ENCODE results near the gene RABGEF1. TPM values are rescaled to one million over a fixed set of nuclear protein-coding genes. Genes with fewer than 3 reads are reported as not detected.

RABGEF1 gene
- total and polyA plus RNA-seq, 2 experiments from 2014 or later = 68.2 to 71.5 TPM

DNA sequence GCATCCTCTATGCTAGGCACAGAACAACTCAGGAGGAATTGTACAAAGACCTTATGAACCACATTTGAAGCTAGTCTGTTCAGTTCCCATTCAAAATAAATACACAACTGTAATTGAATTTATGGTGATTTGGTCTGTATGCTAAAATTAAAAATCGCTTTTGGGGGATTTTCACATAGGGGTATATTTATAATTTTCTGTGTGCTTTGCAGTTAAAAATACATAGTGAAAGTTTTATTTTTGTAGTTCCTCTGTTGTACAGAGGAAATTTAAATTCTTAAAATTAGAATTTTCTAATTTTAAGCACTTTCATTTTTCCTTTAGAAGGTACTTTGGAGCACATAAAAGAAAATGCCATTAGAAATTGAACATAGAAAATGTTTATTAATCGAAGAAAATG lies 6.9 kb downstream of the RABGEF1 start:
- Histone ChIP-seq H3K4me3 (peak overlapping the region; percentile 39), H3K9ac (peak overlapping the region; percentile 11; the same call in 1 of the 2 replicates), H3K9me3 (ENCODE audit: low read depth) (no peaks in the 10 kb centered on the region), H3K27me3 (replicated peaks; ENCODE audit: insufficient read depth) (no peaks in the 10 kb centered on the region), H3K27ac (peak overlapping the region; percentile 61), H2AFZ (no peak overlapping the region), H3K9me2 (ENCODE audit: insufficient read depth) (no peaks in the 10 kb centered on the region), H3K79me2 (ENCODE audit: insufficient read depth) (peaks cover 100% of the 10 kb centered on the region), H3K4me1 (ENCODE audit: insufficient read depth) (peaks cover 48% of the 10 kb centered on the region), H3K4me2 (ENCODE audit: unreplicated experiment) (peak overlapping the region; percentile 65), H3K36me3 (ENCODE audit: low read depth) (no peaks in the 10 kb centered on the region), H3F3A (ENCODE audit: insufficient read depth) (peaks cover 49% of the 10 kb centered on the region), H4K20me1 (ENCODE audit: insufficient read depth) (peaks cover 36% of the 10 kb centered on the region; the same call in 1 of the 2 replicates)
- no peak for DNase-seq
- 96 to 98% methylated on average over 2 of the region's 2 CpGs for WGBS, 2 experiments (ENCODE audit: low coverage in 1 of 2, low lambda C conversion rate in 2 of 2, missing lambda C conversion rate in 2 of 2)
- in situ Hi-C loops (cut with MboI) = no loop called here
- TF ChIP-seq EZH2 (IDR thresholded peaks at IDR 0.05; ENCODE audit: insufficient read depth, poor library complexity, severe bottlenecking) (no peak), EZH2phosphoT487 (IDR thresholded peaks at IDR 0.05; ENCODE audit: insufficient read depth, low read depth) (no peak)

DNA sequence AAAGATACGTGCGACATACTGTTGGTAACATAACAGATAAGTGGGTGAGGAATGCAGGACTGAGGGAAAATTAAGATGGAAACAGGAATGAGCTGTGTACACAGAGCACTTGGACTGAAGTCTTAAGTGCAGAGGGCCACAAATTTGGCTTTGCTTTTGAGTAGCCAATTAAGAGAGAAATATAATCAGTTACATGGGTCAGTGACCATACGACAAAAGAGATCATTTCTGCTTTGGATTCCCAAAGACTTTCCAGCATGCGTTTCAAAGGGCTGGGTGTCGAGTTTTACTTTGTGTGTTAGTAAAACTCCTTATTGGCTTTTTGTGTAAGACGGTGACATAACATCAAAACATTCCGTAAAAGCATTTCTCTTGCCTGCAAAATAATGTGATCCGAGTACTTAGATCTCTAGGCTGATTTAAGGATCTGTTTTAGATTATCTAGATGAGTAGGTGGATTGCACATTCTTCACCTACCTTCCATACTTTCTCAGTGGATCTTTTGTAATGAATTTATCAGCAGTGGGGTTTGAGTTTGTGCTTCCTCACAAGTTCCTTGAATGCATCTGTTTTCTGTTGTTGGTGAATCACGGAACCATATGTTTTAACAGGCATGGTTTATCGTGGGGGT lies 7.5 kb downstream of the RABGEF1 start:
- 26 to 31% methylated on average over 10 of the region's 10 CpGs for WGBS, 2 experiments (ENCODE audit: low coverage in 1 of 2, low lambda C conversion rate in 2 of 2, missing lambda C conversion rate in 2 of 2)
- in situ Hi-C loops (cut with MboI) = no loop called here
- H3K4me1 ChIP-seq (ENCODE audit: insufficient read depth) = peaks cover 43% of the 10 kb centered on the region

DNA sequence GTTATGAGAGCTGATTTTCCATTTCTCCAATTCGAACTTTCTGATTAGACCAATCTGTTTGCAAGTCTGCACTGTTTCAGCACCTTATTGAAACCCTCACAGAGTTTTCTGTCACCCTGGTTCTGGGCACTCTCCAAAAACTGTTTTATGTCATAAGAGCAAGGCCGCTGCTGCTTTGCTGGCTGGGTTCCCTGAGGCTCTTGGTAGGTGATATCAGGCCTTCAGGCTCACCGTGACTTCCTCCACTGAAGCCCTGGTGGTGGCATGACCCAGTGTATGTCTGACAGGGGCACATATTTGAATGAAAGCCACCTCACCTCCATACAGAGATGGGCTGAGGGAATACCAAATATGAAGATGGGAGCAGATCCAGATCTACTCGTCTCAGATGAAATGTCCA lies 8.3 kb downstream of the RABGEF1 start:
- H3K9ac ChIP-seq = peak overlapping the region; percentile 11; the same call in 1 of the 2 replicates
- peaks cover 36% of the 10 kb centered on the region for H3K4me1 ChIP-seq (ENCODE audit: insufficient read depth)
- WGBS, 2 experiments (ENCODE audit: low coverage in 1 of 2, low lambda C conversion rate in 2 of 2, missing lambda C conversion rate in 2 of 2) = 40 to 43% methylated on average over 4 of the region's 4 CpGs
- peaks cover 36% of the 10 kb centered on the region; the same call in 1 of the 2 replicates for H4K20me1 ChIP-seq (ENCODE audit: insufficient read depth)
- peak overlapping the region; percentile 65 for H3K4me2 ChIP-seq (ENCODE audit: unreplicated experiment)
- in situ Hi-C loops (cut with MboI) = no loop called here
- peak overlapping the region; percentile 61 for H3K27ac ChIP-seq
- H2AFZ ChIP-seq = no peak overlapping the region
- no peak for TF ChIP-seq EZH2 (IDR thresholded peaks at IDR 0.05; ENCODE audit: insufficient read depth, poor library complexity, severe bottlenecking)
- DNase-seq = peak; percentile 58
- H3F3A ChIP-seq (ENCODE audit: insufficient read depth) = peaks cover 36% of the 10 kb centered on the region
- H3K36me3 ChIP-seq (ENCODE audit: low read depth) = no peaks in the 10 kb centered on the region
- H3K27me3 ChIP-seq (replicated peaks; ENCODE audit: insufficient read depth) = no peaks in the 10 kb centered on the region
- H3K79me2 ChIP-seq (ENCODE audit: insufficient read depth) = peaks cover 100% of the 10 kb centered on the region
- peak overlapping the region; percentile 39; the same call in 1 of the 2 replicates for H3K4me3 ChIP-seq
- no peaks in the 10 kb centered on the region for H3K9me3 ChIP-seq (ENCODE audit: low read depth)
- H3K9me2 ChIP-seq (ENCODE audit: insufficient read depth) = no peaks in the 10 kb centered on the region

More for the DNA sequence above, 7.5 kb downstream of the RABGEF1 start:
- Histone ChIP-seq H3K27me3 (replicated peaks; ENCODE audit: insufficient read depth) (no peaks in the 10 kb centered on the region), H3K9me2 (ENCODE audit: insufficient read depth) (no peaks in the 10 kb centered on the region), H3K9me3 (ENCODE audit: low read depth) (no peaks in the 10 kb centered on the region), H3K27ac (peak overlapping the region; percentile 61), H3K79me2 (ENCODE audit: insufficient read depth) (peaks cover 100% of the 10 kb centered on the region), H2AFZ (no peak overlapping the region), H3F3A (ENCODE audit: insufficient read depth) (peaks cover 43% of the 10 kb centered on the region), H3K4me2 (ENCODE audit: unreplicated experiment) (peak overlapping the region; percentile 65), H3K4me3 (peak overlapping the region; percentile 39), H3K36me3 (ENCODE audit: low read depth) (no peaks in the 10 kb centered on the region), H3K9ac (peak overlapping the region; percentile 11; the same call in 1 of the 2 replicates), H4K20me1 (ENCODE audit: insufficient read depth) (peaks cover 36% of the 10 kb centered on the region; the same call in 1 of the 2 replicates)
- TF ChIP-seq EZH2 (IDR thresholded peaks at IDR 0.05; ENCODE audit: insufficient read depth, poor library complexity, severe bottlenecking) (no peak), EZH2phosphoT487 (IDR thresholded peaks at IDR 0.05; ENCODE audit: insufficient read depth, low read depth) (no peak)
- DNase-seq = peak; percentile 69

GRCh38 chr7:66751945-66752344 lies 11.4 kb downstream of the RABGEF1 start:
- Histone ChIP-seq H3K9ac (no peak overlapping the region), H3K36me3 (ENCODE audit: low read depth) (no peaks in the 10 kb centered on the region), H3K27me3 (replicated peaks; ENCODE audit: insufficient read depth) (no peaks in the 10 kb centered on the region), H3K4me2 (ENCODE audit: unreplicated experiment) (no peak overlapping the region), H3K27ac (no peak overlapping the region), H3K79me2 (ENCODE audit: insufficient read depth) (peaks cover 100% of the 10 kb centered on the region), H2AFZ (no peak overlapping the region), H3K4me3 (no peak overlapping the region), H3K9me2 (ENCODE audit: insufficient read depth) (no peaks in the 10 kb centered on the region), H3K4me1 (ENCODE audit: insufficient read depth) (peaks cover 47% of the 10 kb centered on the region), H4K20me1 (ENCODE audit: insufficient read depth) (peaks cover 52% of the 10 kb centered on the region), H3F3A (ENCODE audit: insufficient read depth) (peaks cover 32% of the 10 kb centered on the region), H3K9me3 (ENCODE audit: low read depth) (no peaks in the 10 kb centered on the region)
- no peak for TF ChIP-seq EZH2 (IDR thresholded peaks at IDR 0.05; ENCODE audit: insufficient read depth, poor library complexity, severe bottlenecking)
- TF ChIP-seq EZH2phosphoT487 (IDR thresholded peaks at IDR 0.05; ENCODE audit: insufficient read depth, low read depth) = no peak
- WGBS, 2 experiments (ENCODE audit: low coverage in 1 of 2, low lambda C conversion rate in 2 of 2, missing lambda C conversion rate in 2 of 2) = 93 to 94% methylated on average over 8 of the region's 8 CpGs
- no peak for DNase-seq
- in situ Hi-C loops (cut with MboI) = no loop called here
